Activated CD8-positive, alpha-beta T cell treated with anti-CD3 and anti-CD28 coated beads for 36 hours (primary cell): ENCODE measurements around the gene ZNRF3. TPM values are rescaled to one million over a fixed set of nuclear protein-coding genes. Genes with fewer than 3 reads are reported as not detected.

ENCODE experiments used
- ATAC-seq: fragments of 200-7000 bp; cut with Tn5 transposase; one replicate; pipeline ENCODE4 v1.10.0; 2021; ENCODE audit warnings: mild to moderate bottlenecking, moderate library complexity
- CTCF ChIA-PET: fragments of 350-600 bp; sonication (Branson Sonifier 250); formaldehyde crosslinking; loops from one replicate; lab custom pipeline; 2021; ENCODE audit warnings: antibody characterized with exemption; lab: Charles Lee
- POLR2A ChIA-PET: fragments of 350-600 bp; sonication (Branson Sonifier 250); formaldehyde crosslinking; loops from one replicate; lab custom pipeline; 2021; ENCODE audit warnings: antibody characterized with exemption; lab: Charles Lee
- DNase-seq: peaks from one replicate; pipeline ENCODE4 v3.0.0-alpha.2; 2020
- H3K27ac Mint-ChIP-seq: one replicate; pipeline ENCODE4 v1.8.0; 2021; ENCODE audit warnings: mild to moderate bottlenecking, mixed read lengths
- H3K27me3 Mint-ChIP-seq: one replicate; pipeline ENCODE4 v1.8.0; 2021; ENCODE audit warnings: mixed read lengths
- H3K36me3 Mint-ChIP-seq: one replicate; pipeline ENCODE4 v1.8.0; 2021; ENCODE audit warnings: low read depth, mixed read lengths
- H3K4me1 Mint-ChIP-seq: one replicate; pipeline ENCODE4 v1.8.0; 2021; ENCODE audit warnings: low read depth, mixed read lengths
- H3K4me3 Mint-ChIP-seq: one replicate; pipeline ENCODE4 v1.8.0; 2021; ENCODE audit warnings: mild to moderate bottlenecking, moderate library complexity, mixed read lengths
- H3K9me3 Mint-ChIP-seq: one replicate; pipeline ENCODE4 v1.8.0; 2021; ENCODE audit warnings: mixed read lengths
- CTCF ChIP-seq: fragments of 200-600 bp; IDR thresholded peaks from one replicate; pipeline ENCODE4 v1.8.0; 2022; ENCODE audit warnings: antibody characterized with exemption, mild to moderate bottlenecking
- intact Hi-C: fragments of 100-400 bp; cut with micrococcal nuclease; formaldehyde crosslinking; loops from one replicate; pipeline ENCODE4 v1.10.0; 2022
- total RNA-seq, 2 experiments: library from RNA; stranded (reverse); gene quantifications; one replicate each; pipeline ENCODE4 v1.2.3, GENCODE V29; 2021

Gene ZNRF3
- total RNA-seq, 2 experiments from 2014 or later = 2.0 to 2.5 TPM

- POLR2A ChIA-PET = no interaction called here
- CTCF ChIA-PET = no interaction called here
- DNase-seq (no peak), ATAC-seq (no peak)
- no peaks in the 10 kb centered on the region for H3K36me3 Mint-ChIP-seq
- no peak overlapping the region for H3K27ac Mint-ChIP-seq
- H3K9me3 Mint-ChIP-seq = no peaks in the 10 kb centered on the region
- H3K4me3 Mint-ChIP-seq = no peak overlapping the region
- intact Hi-C loops = no loop called here
- no peaks in the 10 kb centered on the region for H3K4me1 Mint-ChIP-seq
- TF ChIP-seq CTCF = no peak
- H3K27me3 Mint-ChIP-seq = peaks cover 10% of the 10 kb centered on the region
Observed at GRCh38 chr22:29083933-29084591, 200.7 kb downstream of the ZNRF3 start.

- intact Hi-C loops = no loop called here
- TF ChIP-seq CTCF = no peak
- ChIA-PET CTCF (no interaction called here), POLR2A (interaction anchor here (1.1 kb wide), 1 partner anchor 201 kb away, joined by 3 read pairs; no protein-coding TSS in a partner anchor)
- DNase-seq = no peak
- Mint-ChIP-seq H3K27ac (no peak overlapping the region), H3K36me3 (no peaks in the 10 kb centered on the region), H3K27me3 (peaks cover 14% of the 10 kb centered on the region), H3K4me3 (no peak overlapping the region), H3K9me3 (no peaks in the 10 kb centered on the region), H3K4me1 (no peaks in the 10 kb centered on the region)
- no peak for ATAC-seq
Observed at GRCh38 chr22:29087012-29087411, 203.6 kb downstream of the ZNRF3 start.

GRCh38 chr22:29088809-29089208 is 205.4 kb downstream of the ZNRF3 start:
- intact Hi-C loops = no loop called here
- H3K27me3 Mint-ChIP-seq = peaks cover 13% of the 10 kb centered on the region
- no peaks in the 10 kb centered on the region for H3K4me1 Mint-ChIP-seq
- ATAC-seq (no peak), DNase-seq (no peak)
- TF ChIP-seq CTCF = no peak
- no peaks in the 10 kb centered on the region for H3K9me3 Mint-ChIP-seq
- ChIA-PET CTCF (interaction anchor here (0.6 to 1.7 kb wide), 2 partner anchors 65 to 364 kb away, joined by 3 to 5 read pairs; no protein-coding TSS in a partner anchor), POLR2A (no interaction called here)
- no peaks in the 10 kb centered on the region for H3K36me3 Mint-ChIP-seq
- no peak overlapping the region for H3K27ac Mint-ChIP-seq
- H3K4me3 Mint-ChIP-seq = no peak overlapping the region

GRCh38 chr22:29089507-29089906 is 206.1 kb downstream of the ZNRF3 start:
- H3K4me3 Mint-ChIP-seq = no peak overlapping the region
- CTCF ChIA-PET = interaction anchor here (1.7 kb wide), 1 partner anchor 64 kb away, joined by 5 read pairs; no protein-coding TSS in a partner anchor
- H3K9me3 Mint-ChIP-seq = no peaks in the 10 kb centered on the region
- ATAC-seq = no peak
- H3K27me3 Mint-ChIP-seq = peaks cover 13% of the 10 kb centered on the region
- no peak for DNase-seq
- intact Hi-C loops = no loop called here
- no peak overlapping the region for H3K27ac Mint-ChIP-seq
- TF ChIP-seq CTCF = no peak
- no peaks in the 10 kb centered on the region for H3K4me1 Mint-ChIP-seq
- POLR2A ChIA-PET = interaction anchor here (0.6 kb wide), 1 partner anchor 24 kb away, joined by 3 read pairs; no protein-coding TSS in a partner anchor
- no peaks in the 10 kb centered on the region for H3K36me3 Mint-ChIP-seq

- CTCF ChIA-PET = no interaction called here
- POLR2A ChIA-PET = interaction anchor here (0.6 kb wide), 1 partner anchor 25 kb away, joined by 3 read pairs; no protein-coding TSS in a partner anchor
- no peak for TF ChIP-seq CTCF
Observed at GRCh38 chr22:29090039-29090438, 206.7 kb downstream of the ZNRF3 start.

More at GRCh38 chr22:29090039-29090438, 206.7 kb downstream of the ZNRF3 start:
- Mint-ChIP-seq H3K27me3 (peaks cover 13% of the 10 kb centered on the region), H3K36me3 (no peaks in the 10 kb centered on the region), H3K27ac (no peak overlapping the region), H3K4me1 (no peaks in the 10 kb centered on the region), H3K9me3 (no peaks in the 10 kb centered on the region), H3K4me3 (no peak overlapping the region)
- intact Hi-C loops = no loop called here
- DNase-seq (no peak), ATAC-seq (no peak)
